Hepatic stellate cell (primary cell): Measurements from ENCODE around the gene FAM107B.
A peak's percentile ranks its signal among the peaks of the same experiment; 100 is the strongest.

Experiments used
- DNase-seq: peaks from one replicate; pipeline ENCODE4 v3.0.0; 2011; ENCODE audit warnings: low spot score

The FAM107B gene

GRCh38 chr10:14624600-14624999 is 150.1 kb downstream of the FAM107B start:
- DNase-seq: no peak

- no peak for DNase-seq
Observed at GRCh38 chr10:14623931-14624330, 150.8 kb downstream of the FAM107B start.

GRCh38 chr10:14621037-14621436 is 153.7 kb downstream of the FAM107B start:
- no peak for DNase-seq

- no peak for DNase-seq
Observed at GRCh38 chr10:14618674-14619073, 156.0 kb downstream of the FAM107B start.

- DNase-seq: peak; percentile 26
Observed at GRCh38 chr10:14617852-14618251, 156.8 kb downstream of the FAM107B start.

- no peak for DNase-seq
Observed at GRCh38 chr10:14616955-14617730, 157.6 kb downstream of the FAM107B start.

- DNase-seq: no peak
Observed at GRCh38 chr10:14616465-14616864, 158.2 kb downstream of the FAM107B start.

GRCh38 chr10:14613588-14613920 is 161.1 kb downstream of the FAM107B start:
- no peak for DNase-seq

- DNase-seq: no peak
Observed at GRCh38 chr10:14612873-14613587, 161.7 kb downstream of the FAM107B start.

GRCh38 chr10:14611968-14612693 is 162.6 kb downstream of the FAM107B start:
- no peak for DNase-seq

GRCh38 chr10:14609178-14609577 is 165.5 kb downstream of the FAM107B start:
- DNase-seq: no peak

GRCh38 chr10:14608381-14609001 is 166.2 kb downstream of the FAM107B start:
- DNase-seq: no peak

- no peak for DNase-seq
Observed at GRCh38 chr10:14606633-14607032, 168.1 kb downstream of the FAM107B start.

- DNase-seq: peak; percentile 32
Observed at GRCh38 chr10:14605231-14605925, 169.3 kb downstream of the FAM107B start.

- DNase-seq: peak; percentile 72
Observed at GRCh38 chr10:14604181-14605142, 170.2 kb downstream of the FAM107B start.

- DNase-seq: peak; percentile 19
Observed at GRCh38 chr10:14603534-14604102, 171.1 kb downstream of the FAM107B start.

GRCh38 chr10:14602807-14603533 is 171.7 kb downstream of the FAM107B start:
- no peak for DNase-seq

- peak; percentile 71 for DNase-seq
Observed at GRCh38 chr10:14601872-14602725, 172.6 kb downstream of the FAM107B start.

- no peak for DNase-seq
Observed at GRCh38 chr10:14601326-14601725, 173.4 kb downstream of the FAM107B start.
